Ectodermal cell (in vitro differentiated cells): Measurements from ENCODE around the gene PRMT7.

Experiments used
- H3K27ac ChIP-seq: 2 replicates; pipeline ENCODE4 v1.7.0; 2013; ENCODE audit warnings: mild to moderate bottlenecking, low read depth, low read length; ENCODE audit not compliant: insufficient read depth, poor library complexity, severe bottlenecking
- H3K27me3 ChIP-seq: 2 replicates; pipeline ENCODE4 v1.7.0; 2013; ENCODE audit warnings: mild to moderate bottlenecking, low read length; ENCODE audit not compliant: insufficient read depth, control insufficient read depth, poor library complexity, severe bottlenecking
- H3K36me3 ChIP-seq: one replicate; pipeline ENCODE4 v1.7.0; 2013; ENCODE audit warnings: low read length; ENCODE audit not compliant: control insufficient read depth, insufficient read depth
- H3K4me1 ChIP-seq: one replicate; pipeline ENCODE4 v1.7.0; 2013; ENCODE audit warnings: low read length; ENCODE audit not compliant: control insufficient read depth, insufficient read depth
- H3K4me3 ChIP-seq: 2 replicates; pipeline ENCODE4 v1.7.0; 2013; ENCODE audit warnings: low read depth, low read length, control low read depth; ENCODE audit not compliant: insufficient read depth
- H3K9me3 ChIP-seq: 2 replicates; pipeline ENCODE4 v1.7.0; 2013; ENCODE audit warnings: mild to moderate bottlenecking, low read length, moderate library complexity; ENCODE audit not compliant: control insufficient read depth
- whole genome bisulfite sequencing, 2 experiments: methylation state at CpG; one replicate each; pipeline ENCODE4 v1.1.7; 2013; ENCODE audit warnings: missing lambda C conversion rate in 2 of 2; 5-methylcytosine and 5-hydroxymethylcytosine counted together

PRMT7 gene

DNA sequence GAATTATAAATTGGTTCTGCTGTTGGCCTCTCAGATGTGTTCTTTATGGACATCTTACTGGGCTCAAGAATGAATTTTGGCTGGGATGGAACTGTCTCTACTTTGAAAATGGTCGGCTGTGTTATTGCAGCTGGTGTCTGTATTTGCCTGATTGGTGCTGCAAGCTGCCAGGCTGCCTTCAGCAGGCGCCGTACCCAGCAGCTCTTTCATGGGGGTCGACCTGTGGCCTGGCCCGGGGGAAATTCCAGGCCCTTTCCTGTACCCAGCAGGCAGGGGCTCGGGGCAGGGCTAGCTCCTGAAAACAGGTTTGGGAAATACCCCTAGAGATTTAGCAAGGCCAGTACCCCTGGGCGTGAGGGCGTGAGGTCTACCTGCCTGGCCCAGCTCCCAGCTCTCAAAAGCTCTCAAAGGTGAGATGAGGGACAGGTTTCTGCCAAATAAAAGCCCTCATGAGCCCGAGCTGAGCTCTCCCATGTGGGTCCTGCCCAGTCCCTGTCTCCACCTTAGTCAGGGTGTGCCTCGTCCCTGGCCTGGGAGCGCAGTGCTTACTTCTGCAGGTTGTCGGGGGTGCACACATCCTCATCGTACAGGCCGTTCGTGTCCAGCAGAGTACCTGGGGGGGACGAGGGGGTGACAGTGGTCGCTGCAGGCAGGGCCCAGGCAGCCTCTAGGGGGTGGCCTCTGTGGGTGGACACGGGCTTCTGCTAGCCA, 52.3 kb downstream of the PRMT7 start:
- H3K27me3 ChIP-seq: no peaks in the 10 kb centered on the region
- H3K36me3 ChIP-seq: no peaks in the 10 kb centered on the region
- WGBS, 2 experiments: 87 to 89% methylated on average over 18 of the region's 18 CpGs

GRCh38 chr16:68363658-68364521, 53.1 kb downstream of the PRMT7 start:
- Histone ChIP-seq H3K9me3 (no peaks in the 10 kb centered on the region), H3K27ac (no peak overlapping the region), H3K36me3 (no peaks in the 10 kb centered on the region), H3K27me3 (no peaks in the 10 kb centered on the region), H3K4me3 (no peak overlapping the region), H3K4me1 (peaks cover 26% of the 10 kb centered on the region)
- WGBS, 2 experiments: 84 to 86% methylated on average over 22 of the region's 22 CpGs

More for the DNA sequence above, 52.3 kb downstream of the PRMT7 start:
- Histone ChIP-seq H3K9me3 (no peaks in the 10 kb centered on the region), H3K4me1 (peaks cover 19% of the 10 kb centered on the region), H3K4me3 (no peak overlapping the region), H3K27ac (no peak overlapping the region)

- 82% methylated on average over 14 of the region's 14 CpGs for WGBS, 2 experiments
- Histone ChIP-seq H3K27ac (no peak overlapping the region), H3K4me1 (peaks cover 27% of the 10 kb centered on the region), H3K27me3 (no peaks in the 10 kb centered on the region), H3K9me3 (no peaks in the 10 kb centered on the region), H3K4me3 (no peak overlapping the region), H3K36me3 (no peaks in the 10 kb centered on the region)
These were observed 53.8 kb downstream of the PRMT7 start for GRCh38 chr16:68364561-68364998.

DNA sequence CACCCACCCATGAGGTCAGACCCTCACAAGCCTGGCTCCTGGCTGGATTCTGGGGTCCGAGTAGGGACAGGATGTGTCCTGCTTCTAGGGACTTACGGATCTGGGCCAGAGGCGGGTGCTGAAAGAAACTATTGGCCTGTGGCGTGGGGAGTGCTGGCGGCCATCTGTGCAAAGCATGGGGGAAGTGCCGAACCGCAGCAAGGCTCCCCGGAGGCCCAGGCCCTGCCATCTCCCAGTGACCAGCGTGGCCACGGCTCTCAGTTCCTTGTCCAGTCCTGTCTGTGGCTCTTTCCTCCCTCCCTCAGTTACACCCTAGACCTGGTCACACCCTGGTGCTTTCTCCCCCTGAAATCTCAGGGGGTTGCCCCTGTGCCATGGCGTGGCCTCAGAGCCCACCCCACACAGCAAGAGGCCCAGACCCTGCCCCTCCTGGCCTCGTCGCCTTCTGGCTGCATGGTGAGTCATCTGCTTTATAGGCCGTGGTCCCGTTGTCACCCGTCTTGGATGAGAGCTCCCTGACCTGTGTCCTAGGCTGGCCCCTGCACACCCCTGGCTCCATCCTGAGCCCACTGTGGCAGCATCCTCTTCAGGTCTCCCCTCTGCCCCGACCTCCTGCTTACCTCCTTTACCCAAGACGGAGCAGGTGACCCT, 54.5 kb downstream of the PRMT7 start:
- WGBS, 2 experiments: 89 to 90% methylated on average over 18 of the region's 18 CpGs
- H3K4me3 ChIP-seq: no peak overlapping the region
- H3K36me3 ChIP-seq: no peaks in the 10 kb centered on the region
- H3K4me1 ChIP-seq: peaks cover 27% of the 10 kb centered on the region
- H3K27ac ChIP-seq: no peak overlapping the region
- H3K27me3 ChIP-seq: no peaks in the 10 kb centered on the region
- H3K9me3 ChIP-seq: no peaks in the 10 kb centered on the region

DNA sequence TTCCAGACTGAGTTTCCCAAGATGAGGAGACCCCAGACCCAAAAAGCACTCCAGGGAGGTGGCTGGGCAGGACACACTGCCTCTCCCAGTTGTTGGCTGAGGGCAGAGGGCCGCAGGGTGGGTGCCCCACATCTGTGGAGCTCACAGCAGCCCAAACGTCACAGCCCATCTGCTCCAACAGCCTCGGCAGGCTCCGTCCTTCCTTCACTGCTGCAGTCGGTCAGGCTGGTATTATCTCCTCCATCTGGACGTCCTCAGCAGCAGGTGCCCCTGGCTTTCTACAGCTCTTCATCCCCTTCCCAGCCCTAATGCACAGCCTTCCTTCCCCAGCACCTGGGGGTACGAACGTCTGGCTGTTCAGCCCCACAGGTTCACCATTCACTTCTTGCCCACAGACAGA, 55.2 kb downstream of the PRMT7 start:
- no peak overlapping the region for H3K27ac ChIP-seq
- WGBS, 2 experiments: 83 to 88% methylated on average over 8 of the region's 8 CpGs

GRCh38 chr16:68367030-68367429, 56.2 kb downstream of the PRMT7 start:
- Histone ChIP-seq H3K27me3 (no peaks in the 10 kb centered on the region), H3K4me3 (no peak overlapping the region), H3K9me3 (no peaks in the 10 kb centered on the region), H3K36me3 (no peaks in the 10 kb centered on the region), H3K27ac (no peak overlapping the region), H3K4me1 (peaks cover 23% of the 10 kb centered on the region)
- 49 to 52% methylated on average over 13 of the region's 13 CpGs for WGBS, 2 experiments

More for the DNA sequence above, 55.2 kb downstream of the PRMT7 start:
- no peaks in the 10 kb centered on the region for H3K27me3 ChIP-seq
- no peak overlapping the region for H3K4me3 ChIP-seq
- H3K9me3 ChIP-seq: no peaks in the 10 kb centered on the region
- peaks cover 25% of the 10 kb centered on the region for H3K4me1 ChIP-seq
- no peaks in the 10 kb centered on the region for H3K36me3 ChIP-seq

- H3K27ac ChIP-seq: no peak overlapping the region
- 87% methylated on average over 20 of the region's 20 CpGs for WGBS, 2 experiments
- no peak overlapping the region for H3K4me3 ChIP-seq
- no peaks in the 10 kb centered on the region for H3K36me3 ChIP-seq
- no peaks in the 10 kb centered on the region for H3K27me3 ChIP-seq
- H3K4me1 ChIP-seq: peaks cover 23% of the 10 kb centered on the region
- no peaks in the 10 kb centered on the region for H3K9me3 ChIP-seq
These were observed 56.6 kb downstream of the PRMT7 start for GRCh38 chr16:68367440-68367839.

DNA sequence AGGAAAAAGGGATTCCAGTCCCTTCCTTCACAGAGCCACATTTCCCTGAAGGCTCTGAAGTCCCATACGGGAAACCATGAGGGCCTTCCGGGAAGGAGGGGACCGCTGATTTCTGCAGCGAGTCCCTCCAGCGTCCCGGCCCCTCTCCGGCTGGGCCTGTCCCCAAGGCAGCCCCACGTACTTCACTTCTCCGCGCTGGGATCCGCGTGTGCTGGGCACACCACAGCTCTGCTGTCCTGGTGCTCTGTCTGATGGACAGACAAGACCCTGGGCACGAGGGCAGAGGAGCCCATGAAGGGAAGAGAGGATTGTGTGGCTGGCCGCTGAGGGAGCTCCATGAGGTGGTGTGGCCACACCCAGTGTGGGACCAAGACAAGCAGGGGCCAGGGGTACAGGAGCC, 57.1 kb downstream of the PRMT7 start:
- H3K9me3 ChIP-seq: no peaks in the 10 kb centered on the region
- no peaks in the 10 kb centered on the region for H3K36me3 ChIP-seq
- no peaks in the 10 kb centered on the region for H3K27me3 ChIP-seq
- H3K27ac ChIP-seq: no peak overlapping the region
- 92 to 93% methylated on average over 14 of the region's 14 CpGs for WGBS, 2 experiments
- H3K4me1 ChIP-seq: peaks cover 23% of the 10 kb centered on the region
- H3K4me3 ChIP-seq: no peak overlapping the region

GRCh38 chr16:68368301-68368888, 57.6 kb downstream of the PRMT7 start:
- no peaks in the 10 kb centered on the region for H3K9me3 ChIP-seq
- H3K27ac ChIP-seq: no peak overlapping the region
- WGBS, 2 experiments: 81 to 82% methylated on average over 12 of the region's 12 CpGs
- H3K36me3 ChIP-seq: no peaks in the 10 kb centered on the region
- peaks cover 20% of the 10 kb centered on the region for H3K4me1 ChIP-seq
- no peaks in the 10 kb centered on the region for H3K27me3 ChIP-seq
- no peak overlapping the region for H3K4me3 ChIP-seq

DNA sequence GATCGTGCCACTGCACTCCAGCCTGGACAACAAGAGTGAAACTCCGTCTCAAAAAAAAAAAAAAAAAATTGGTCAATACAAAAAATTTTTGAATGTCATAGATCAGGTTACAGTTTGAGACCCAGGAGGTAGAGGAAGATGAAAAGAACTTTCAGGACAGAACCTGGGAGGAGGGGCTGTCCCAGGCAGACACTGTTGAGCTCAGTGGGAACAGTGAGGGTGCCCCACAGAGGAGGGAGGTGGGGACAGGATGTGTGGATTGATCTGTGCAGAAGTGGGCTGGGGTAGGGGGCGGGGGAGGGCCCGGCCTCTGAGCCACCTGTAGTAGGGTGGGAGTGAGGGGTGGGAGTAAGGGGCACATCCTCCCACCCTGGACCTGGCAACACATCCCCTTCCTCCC, 58.3 kb downstream of the PRMT7 start:
- 76 to 79% methylated on average over 3 to 4 of the region's 4 CpGs for WGBS, 2 experiments
- Histone ChIP-seq H3K9me3 (no peaks in the 10 kb centered on the region), H3K36me3 (no peaks in the 10 kb centered on the region), H3K4me1 (peaks cover 14% of the 10 kb centered on the region), H3K4me3 (no peak overlapping the region), H3K27ac (no peak overlapping the region), H3K27me3 (no peaks in the 10 kb centered on the region)
